Endothelial cell of umbilical vein (primary cell): ENCODE data around the gene LRRC8E. TPM values are rescaled to one million over a fixed set of nuclear protein-coding genes. Genes with fewer than 3 reads are reported as not detected.

Experiments used
- BruUV-seq: library from RNA; stranded (reverse); fragments of 400-500 nt; replicated peaks from 2 replicates; lab custom pipeline; 2021; lab: Mats Ljungman, UMichigan
- CTCF ChIA-PET: fragments of 300-600, 350-600 bp; sonication (Branson Sonifier 250); formaldehyde crosslinking; loops from one replicate; lab custom pipeline; 2021; ENCODE audit warnings: antibody characterized with exemption, inconsistent platforms; lab: Charles Lee
- POLR2A ChIA-PET: fragments of 300-600, 350-600 bp; sonication (Branson Sonifier 250); formaldehyde crosslinking; loops from one replicate; lab custom pipeline; 2021; ENCODE audit warnings: antibody characterized with exemption, inconsistent platforms; lab: Charles Lee
- DNase-seq: peaks from one replicate; pipeline ENCODE4 v3.0.0-alpha.2; 2011; ENCODE audit warnings: low read depth, low spot score
- FAIRE-seq: peaks from 2 replicates; lab custom pipeline; 2011; peaks lifted over from hg19 to GRCh38; lab: Jason Lieb, UNC
- H2AFZ ChIP-seq: 2 replicates; pipeline ENCODE4 v1.6.0; 2012; ENCODE audit warnings: low read depth, low read length, control low read depth, inconsistent platforms
- H3K27ac ChIP-seq: 2 replicates; pipeline ENCODE4 v1.5.1; 2011; ENCODE audit warnings: low read depth, mild to moderate bottlenecking, control low read depth, low read length, moderate library complexity; ENCODE audit not compliant: insufficient read depth
- H3K27me3 ChIP-seq, 2 experiments: 2 replicates each; pipeline versions ENCODE4 v1.6.0 to v1.6.1; 2011; ENCODE audit warnings: low read length in 2 of 2, mixed read lengths in 1 of 2; ENCODE audit not compliant: control insufficient read depth in 2 of 2, insufficient read depth in 2 of 2
- H3K36me3 ChIP-seq, 2 experiments: 2 replicates in 1 of 2; 3 replicates in 1 of 2; pipeline ENCODE4 v1.5.1; 2011; ENCODE audit warnings: low read length in 2 of 2, mild to moderate bottlenecking in 1 of 2, moderate library complexity in 1 of 2; ENCODE audit not compliant: control insufficient read depth in 2 of 2, insufficient read depth in 2 of 2; ENCODE audit errors: extremely low read depth in 1 of 2
- H3K4me1 ChIP-seq: 3 replicates; pipeline ENCODE4 v1.5.1; 2011; ENCODE audit warnings: mild to moderate bottlenecking, low read length; ENCODE audit not compliant: control insufficient read depth, insufficient read depth; ENCODE audit errors: extremely low read depth
- H3K4me2 ChIP-seq: 2 replicates; pipeline ENCODE4 v1.6.1; 2011; ENCODE audit warnings: low read length, control low read depth, mixed read lengths; ENCODE audit not compliant: insufficient read depth
- H3K4me3 ChIP-seq, 3 experiments: fragments of 200-600 bp in 1 of 3; sonication (generic), shearing (Covaris generic) in 1 of 3; replicated peaks in 1 of 3; 2 replicates each; pipeline ENCODE4 v1.5.1; 2011 to 2016; ENCODE audit warnings: control low read depth in 3 of 3, low read length in 3 of 3, mild to moderate bottlenecking in 2 of 3, inconsistent platforms in 1 of 3, low read depth in 1 of 3, moderate library complexity in 1 of 3; ENCODE audit not compliant: insufficient read depth in 1 of 3
- H3K79me2 ChIP-seq: 2 replicates; pipeline ENCODE4 v1.6.0; 2012; ENCODE audit warnings: low read length, inconsistent platforms; ENCODE audit not compliant: control insufficient read depth, insufficient read depth
- H3K9ac ChIP-seq: replicated peaks from 2 replicates; pipeline ENCODE3; 2011; ENCODE audit warnings: low read length, control low read depth; ENCODE audit not compliant: insufficient read depth; ENCODE audit errors: extremely low read depth
- H3K9me1 ChIP-seq: replicated peaks from 3 replicates; pipeline ENCODE4 v1.6.0; 2011; ENCODE audit warnings: mild to moderate bottlenecking, low read length; ENCODE audit not compliant: control insufficient read depth, insufficient read depth; ENCODE audit errors: extremely low read depth
- H3K9me3 ChIP-seq: replicated peaks from 2 replicates; pipeline ENCODE4 v1.5.1; 2012; ENCODE audit warnings: low read length, inconsistent platforms; ENCODE audit not compliant: control insufficient read depth, insufficient read depth
- H4K20me1 ChIP-seq: replicated peaks from 2 replicates; pipeline ENCODE3; 2011; ENCODE audit warnings: mild to moderate bottlenecking, low read length; ENCODE audit not compliant: control insufficient read depth, insufficient read depth; ENCODE audit errors: extremely low read depth
- EZH2 ChIP-seq: IDR thresholded peaks from 2 replicates; pipeline ENCODE4 v1.6.1; 2012; ENCODE audit warnings: borderline replicate concordance, low read depth, mild to moderate bottlenecking, moderate library complexity, low read length, inconsistent platforms; ENCODE audit not compliant: severe bottlenecking
- FOS ChIP-seq: IDR thresholded peaks from 2 replicates; pipeline ENCODE4 v1.6.1; 2011; ENCODE audit warnings: mild to moderate bottlenecking, low read length, moderate library complexity, borderline replicate concordance; ENCODE audit not compliant: insufficient read depth
- GATA2 ChIP-seq: IDR thresholded peaks from 2 replicates; pipeline ENCODE4 v1.7.0; 2011; ENCODE audit warnings: low read depth, mild to moderate bottlenecking, moderate library complexity, mixed read lengths, low read length; ENCODE audit not compliant: insufficient read length, insufficient read depth
- JUN ChIP-seq: IDR thresholded peaks from 2 replicates; pipeline ENCODE4 v1.6.1; 2011; ENCODE audit warnings: borderline replicate concordance, low read depth; ENCODE audit not compliant: insufficient read length, insufficient read depth
- MYC ChIP-seq: IDR thresholded peaks from one replicate; pipeline ENCODE4 v1.6.1; 2011; ENCODE audit warnings: mild to moderate bottlenecking, low read depth, low read length
- POLR2A ChIP-seq: IDR thresholded peaks from 2 replicates; pipeline ENCODE4 v1.6.1; 2012; ENCODE audit warnings: low read depth, mild to moderate bottlenecking, control low read depth, low read length
- POLR2AphosphoS5 ChIP-seq: IDR thresholded peaks from 2 replicates; pipeline ENCODE4 v1.6.1; 2012; ENCODE audit warnings: low read depth, mild to moderate bottlenecking, control low read depth, low read length, moderate library complexity; ENCODE audit not compliant: insufficient read depth
- dilution Hi-C: fragments of 300-500 bp; cut with MboI; formaldehyde crosslinking; loops from one replicate; pipeline ENCODE4 v1.15.0; 2019; ENCODE audit warnings: low sequenced_read_pairs; ENCODE audit not compliant: extremely low pct_ligation_motif_present
- intact Hi-C: fragments of 100-400 bp; cut with micrococcal nuclease; formaldehyde crosslinking; loops from one replicate; pipeline ENCODE4 v1.10.0; 2022
- polyA plus RNA-seq, 4 experiments: library from polyadenylated mRNA; depleted of rRNA in 3 of 4; stranded (reverse) in 3 of 4; unstranded in 1 of 4; fragments of >200 nt; gene quantifications; 2 replicates each; pipeline versions ENCODE4 v1.2.1 to v1.2.3, GENCODE V29; 2011 to 2012; ENCODE audit warnings: missing spikeins in 1 of 4
- total RNA-seq: library from RNA; stranded (reverse); gene quantifications from 2 replicates; pipeline ENCODE4 v1.2.3, GENCODE V29; 2021
- TF ChIP-seq, protein P1 (sequence below), 2 donors: IDR thresholded peaks; 1 replicate in 1 of 2; 2 replicates in 1 of 2; pipeline ENCODE4 v1.5.1; 2011; ENCODE audit warnings: low read length in 2 of 2, mild to moderate bottlenecking in 2 of 2, moderate library complexity in 2 of 2, control low read depth in 1 of 2, inconsistent platforms in 1 of 2, low read depth in 1 of 2; ENCODE audit not compliant: insufficient read depth in 1 of 2; ENCODE audit errors: extremely low read depth in 1 of 2
- TF ChIP-seq, protein P2 (sequence below): IDR thresholded peaks from 2 replicates; pipeline ENCODE4 v1.6.1; 2011; ENCODE audit not compliant: insufficient read depth, insufficient read length

Gene LRRC8E
- total and polyA plus RNA-seq, 2 donors (not counting 3 experiments of a cell fraction or from before 2014, with no cell fraction given), result 1.1 to 1.6 TPM

DNA sequence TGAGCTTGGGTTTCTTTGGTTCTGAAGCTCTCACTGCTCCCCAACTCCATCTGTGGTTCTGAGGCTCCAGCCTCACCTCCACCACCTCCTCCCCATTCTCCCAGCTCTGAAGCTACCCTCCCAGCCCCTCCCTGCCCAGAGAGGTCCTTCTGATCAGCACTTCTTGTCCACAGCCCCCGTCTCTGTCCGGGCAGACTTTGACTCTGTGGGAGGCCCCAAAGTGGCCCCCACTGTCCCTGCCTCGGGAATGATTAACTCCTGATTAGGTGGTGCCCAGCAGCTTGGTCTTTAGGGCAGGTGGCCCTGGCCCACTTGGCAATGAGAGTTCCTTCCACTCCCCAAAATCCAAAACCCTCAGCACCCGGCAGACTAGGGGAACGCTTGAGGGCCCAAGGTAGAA lies 43.9 kb upstream of the LRRC8E start:
- DNase-seq (no peak), FAIRE-seq (no peak)
- CTCF ChIA-PET, result interaction anchor here (0.7 to 1.3 kb wide), 2 partner anchors 8 to 10 kb away, joined by 3 to 6 read pairs; no protein-coding TSS in a partner anchor
- TF ChIP-seq, protein P1, sequence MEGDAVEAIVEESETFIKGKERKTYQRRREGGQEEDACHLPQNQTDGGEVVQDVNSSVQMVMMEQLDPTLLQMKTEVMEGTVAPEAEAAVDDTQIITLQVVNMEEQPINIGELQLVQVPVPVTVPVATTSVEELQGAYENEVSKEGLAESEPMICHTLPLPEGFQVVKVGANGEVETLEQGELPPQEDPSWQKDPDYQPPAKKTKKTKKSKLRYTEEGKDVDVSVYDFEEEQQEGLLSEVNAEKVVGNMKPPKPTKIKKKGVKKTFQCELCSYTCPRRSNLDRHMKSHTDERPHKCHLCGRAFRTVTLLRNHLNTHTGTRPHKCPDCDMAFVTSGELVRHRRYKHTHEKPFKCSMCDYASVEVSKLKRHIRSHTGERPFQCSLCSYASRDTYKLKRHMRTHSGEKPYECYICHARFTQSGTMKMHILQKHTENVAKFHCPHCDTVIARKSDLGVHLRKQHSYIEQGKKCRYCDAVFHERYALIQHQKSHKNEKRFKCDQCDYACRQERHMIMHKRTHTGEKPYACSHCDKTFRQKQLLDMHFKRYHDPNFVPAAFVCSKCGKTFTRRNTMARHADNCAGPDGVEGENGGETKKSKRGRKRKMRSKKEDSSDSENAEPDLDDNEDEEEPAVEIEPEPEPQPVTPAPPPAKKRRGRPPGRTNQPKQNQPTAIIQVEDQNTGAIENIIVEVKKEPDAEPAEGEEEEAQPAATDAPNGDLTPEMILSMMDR (IDR thresholded peaks at IDR 0.05; ENCODE audit: extremely low read depth in 1 of 2, insufficient read depth in 1 of 2, low read depth in 1 of 2, low read length in 2 of 2), result no peak
- TF ChIP-seq POLR2AphosphoS5 (no peak), MYC (no peak), POLR2A (no peak), FOS (no peak), GATA2 (no peak), JUN (no peak), EZH2 (no peak)
- TF ChIP-seq, protein P2, sequence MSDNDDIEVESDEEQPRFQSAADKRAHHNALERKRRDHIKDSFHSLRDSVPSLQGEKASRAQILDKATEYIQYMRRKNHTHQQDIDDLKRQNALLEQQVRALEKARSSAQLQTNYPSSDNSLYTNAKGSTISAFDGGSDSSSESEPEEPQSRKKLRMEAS, result no peak
- H3K9me1 ChIP-seq, result no peaks in the 10 kb centered on the region
- POLR2A ChIA-PET, result no interaction called here
- no peak overlapping the region for H3K4me3 ChIP-seq
- H2AFZ ChIP-seq, result no peak overlapping the region
- H3K9me3 ChIP-seq, result no peaks in the 10 kb centered on the region
- H3K27me3 ChIP-seq, result no peaks in the 10 kb centered on the region
- H3K27ac ChIP-seq, result no peak overlapping the region
- dilution Hi-C loops, result no loop called here
- BruUV-seq, result no TSS peak
- intact Hi-C loops, result no loop called here
- no peaks in the 10 kb centered on the region for H3K4me1 ChIP-seq
- no peaks in the 10 kb centered on the region for H4K20me1 ChIP-seq
- H3K79me2 ChIP-seq, result no peaks in the 10 kb centered on the region
- H3K9ac ChIP-seq, result no peak overlapping the region
- no peak overlapping the region for H3K4me2 ChIP-seq
- no peaks in the 10 kb centered on the region for H3K36me3 ChIP-seq
